Hepatocyte (in vitro differentiated cells): ENCODE data around the gene IQCN.

Experiments used
- EZH2phosphoT487 ChIP-seq: fragments of 200-600 bp; sonication (generic); IDR thresholded peaks from one replicate; pipeline ENCODE4 v1.6.1; 2018; ENCODE audit warnings: antibody characterized with exemption, mild to moderate bottlenecking, low read depth, moderate library complexity; ENCODE audit not compliant: unreplicated experiment, severe bottlenecking
- TF ChIP-seq, protein P1 (sequence below): fragments of 200-600 bp; sonication (generic); IDR thresholded peaks from 2 replicates; pipeline ENCODE4 v1.5.1; 2016; ENCODE audit warnings: antibody characterized with exemption, mild to moderate bottlenecking; ENCODE audit not compliant: poor library complexity

DNA sequence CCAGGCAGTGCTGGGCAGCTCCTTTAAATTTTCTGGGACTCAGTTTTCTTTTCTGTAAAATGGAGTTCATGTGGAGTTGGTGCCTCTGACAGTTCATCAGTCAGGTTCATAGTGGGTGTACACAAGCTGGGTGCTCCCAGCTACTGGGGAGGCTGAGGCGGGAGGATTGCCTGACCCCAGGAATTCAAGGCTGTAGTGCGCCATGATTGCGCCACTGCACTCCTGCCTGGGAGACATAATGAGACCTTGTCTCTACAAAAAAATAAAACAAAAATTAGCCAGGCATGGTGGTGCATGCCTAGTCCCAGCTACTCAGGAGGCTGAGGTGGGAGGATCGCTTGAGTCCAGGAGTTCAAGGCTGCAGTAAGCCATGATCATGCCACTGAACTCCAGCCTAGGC is 21.1 kb downstream of the IQCN start:
- no peak for TF ChIP-seq EZH2phosphoT487
- TF ChIP-seq, protein P1, sequence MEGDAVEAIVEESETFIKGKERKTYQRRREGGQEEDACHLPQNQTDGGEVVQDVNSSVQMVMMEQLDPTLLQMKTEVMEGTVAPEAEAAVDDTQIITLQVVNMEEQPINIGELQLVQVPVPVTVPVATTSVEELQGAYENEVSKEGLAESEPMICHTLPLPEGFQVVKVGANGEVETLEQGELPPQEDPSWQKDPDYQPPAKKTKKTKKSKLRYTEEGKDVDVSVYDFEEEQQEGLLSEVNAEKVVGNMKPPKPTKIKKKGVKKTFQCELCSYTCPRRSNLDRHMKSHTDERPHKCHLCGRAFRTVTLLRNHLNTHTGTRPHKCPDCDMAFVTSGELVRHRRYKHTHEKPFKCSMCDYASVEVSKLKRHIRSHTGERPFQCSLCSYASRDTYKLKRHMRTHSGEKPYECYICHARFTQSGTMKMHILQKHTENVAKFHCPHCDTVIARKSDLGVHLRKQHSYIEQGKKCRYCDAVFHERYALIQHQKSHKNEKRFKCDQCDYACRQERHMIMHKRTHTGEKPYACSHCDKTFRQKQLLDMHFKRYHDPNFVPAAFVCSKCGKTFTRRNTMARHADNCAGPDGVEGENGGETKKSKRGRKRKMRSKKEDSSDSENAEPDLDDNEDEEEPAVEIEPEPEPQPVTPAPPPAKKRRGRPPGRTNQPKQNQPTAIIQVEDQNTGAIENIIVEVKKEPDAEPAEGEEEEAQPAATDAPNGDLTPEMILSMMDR, result no peak
